GM06990 (cell line): ENCODE data around the gene RRAS2.

Experiments used
- DNase-seq: peaks from one replicate; pipeline ENCODE4 v3.0.0-alpha.2; 2011; ENCODE audit not compliant: insufficient read length; ENCODE audit errors: extremely low read depth
- H3K27me3 ChIP-seq: replicated peaks from 2 replicates; pipeline ENCODE4 v1.6.0; 2011; ENCODE audit warnings: low read length; ENCODE audit not compliant: control insufficient read depth, insufficient read depth
- H3K36me3 ChIP-seq: 2 replicates; pipeline ENCODE4 v1.5.1; 2011; ENCODE audit warnings: low read length; ENCODE audit not compliant: control insufficient read depth, insufficient read depth
- H3K4me3 ChIP-seq: replicated peaks from 2 replicates; pipeline ENCODE4 v1.5.1; 2011; ENCODE audit warnings: low read depth, mild to moderate bottlenecking, control low read depth, low read length
- CTCF ChIP-seq: IDR thresholded peaks from 2 replicates; pipeline ENCODE4 v1.5.1; 2011; ENCODE audit warnings: low read length, control low read depth, mild to moderate bottlenecking, inconsistent platforms; ENCODE audit not compliant: insufficient read depth, poor library complexity, severe bottlenecking

The RRAS2 gene

GRCh38 chr11:14314127-14314526 lies 44.9 kb downstream of the RRAS2 start:
- no peak for TF ChIP-seq CTCF
- Histone ChIP-seq H3K36me3 (no peaks in the 10 kb centered on the region), H3K4me3 (no peak overlapping the region), H3K27me3 (no peaks in the 10 kb centered on the region)
- DNase-seq: no peak

- DNase-seq: no peak
- Histone ChIP-seq H3K36me3 (no peaks in the 10 kb centered on the region), H3K27me3 (no peaks in the 10 kb centered on the region), H3K4me3 (no peak overlapping the region)
- TF ChIP-seq CTCF: no peak
Measured at GRCh38 chr11:14312736-14313438, 46.1 kb downstream of the RRAS2 start.

DNA sequence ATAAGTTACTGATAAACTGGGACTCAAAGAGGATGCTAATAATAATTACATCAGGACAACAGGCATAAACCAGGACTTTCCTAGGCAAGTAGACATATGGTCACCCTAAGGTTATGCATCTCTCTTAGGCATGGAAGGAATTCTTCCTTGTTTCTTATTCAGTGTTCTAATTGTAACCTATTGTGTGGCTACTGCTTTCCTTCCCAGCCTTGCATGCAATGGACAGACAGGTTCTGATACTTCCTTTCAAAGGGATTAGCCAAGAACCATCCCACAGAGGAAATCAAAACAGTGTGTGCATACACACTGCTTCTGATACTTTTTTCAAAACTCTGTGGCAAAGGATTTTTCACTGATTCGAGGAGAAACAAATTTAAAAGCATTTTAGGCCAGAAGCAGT lies 48.3 kb downstream of the RRAS2 start:
- H3K27me3 ChIP-seq: no peaks in the 10 kb centered on the region
- no peaks in the 10 kb centered on the region for H3K36me3 ChIP-seq
- no peak for TF ChIP-seq CTCF
- DNase-seq: no peak
- no peak overlapping the region for H3K4me3 ChIP-seq

GRCh38 chr11:14309425-14310192 lies 49.4 kb downstream of the RRAS2 start:
- H3K4me3 ChIP-seq: no peak overlapping the region; the same call in 1 of the 2 replicates
- TF ChIP-seq CTCF: no peak
- no peak for DNase-seq
- no peaks in the 10 kb centered on the region for H3K27me3 ChIP-seq
- H3K36me3 ChIP-seq: no peaks in the 10 kb centered on the region

DNA sequence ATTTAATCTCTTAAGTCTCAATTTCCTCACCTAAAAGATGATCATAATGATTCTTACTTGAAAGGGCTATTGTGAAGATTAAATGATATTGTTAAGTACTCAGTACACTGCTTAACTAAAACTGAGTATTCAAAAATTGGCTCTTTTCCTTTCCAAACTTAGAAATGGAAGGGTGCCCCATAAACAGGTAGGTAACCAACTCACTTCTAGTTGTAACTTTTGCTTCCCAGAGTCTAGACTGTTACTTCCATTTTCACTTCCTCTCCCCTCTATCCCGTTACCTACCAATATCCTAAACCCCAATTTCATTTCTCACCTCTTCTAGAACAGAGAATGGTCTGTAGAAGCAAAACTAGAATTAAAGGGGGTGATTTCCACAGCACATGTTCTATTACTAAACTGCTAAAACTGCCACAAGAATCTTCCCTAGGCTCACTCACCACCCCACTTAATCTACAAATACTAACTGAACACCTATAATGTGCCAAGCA lies 50.0 kb downstream of the RRAS2 start:
- DNase-seq: no peak
- Histone ChIP-seq H3K27me3 (no peaks in the 10 kb centered on the region), H3K36me3 (no peaks in the 10 kb centered on the region), H3K4me3 (no peak overlapping the region; the same call in 1 of the 2 replicates)
- TF ChIP-seq CTCF: no peak
